HepG2 (cell line): ENCODE measurements around the gene COL18A1. TPM values are rescaled to one million over a fixed set of nuclear protein-coding genes. Genes with fewer than 3 reads are reported as not detected.
A peak's percentile ranks its signal among the peaks of the same experiment; 100 is the strongest.

Experiments used
- ATAC-seq: fragments of 200-7000 bp; cut with Tn5 transposase; 3 replicates; pipeline ENCODE4 v1.9.1; 2020; ENCODE audit warnings: mild to moderate bottlenecking, moderate library complexity
- BruUV-seq: library from RNA; stranded (reverse); fragments of 400-500 nt; replicated peaks from 2 replicates; lab custom pipeline; 2021; lab: Mats Ljungman, UMichigan
- CTCF ChIA-PET: fragments of 300-600 bp; formaldehyde crosslinking; extraction: SDS; loops from one replicate; lab custom pipeline; 2021; ENCODE audit warnings: low total read pairs, inconsistent platforms, low intra/inter-chr PET ratio; lab: Yijun Ruan, JAX
- POLR2A ChIA-PET: fragments of 350-600 bp; sonication (Branson Sonifier 250); formaldehyde crosslinking; loops from one replicate; lab custom pipeline; 2020; ENCODE audit warnings: antibody characterized with exemption, inconsistent platforms; lab: Yijun Ruan, JAX
- DNase-seq: peaks from one replicate; pipeline ENCODE4 v3.0.0-alpha.2; 2015; ENCODE audit warnings: low spot score
- FAIRE-seq: peaks from 3 replicates; lab custom pipeline; 2011; peaks lifted over from hg19 to GRCh38; lab: Jason Lieb, UNC
- H2AFZ ChIP-seq: one replicate; pipeline ENCODE4 v1.6.1; 2011; ENCODE audit warnings: low read length, inconsistent platforms
- H3K27ac ChIP-seq: fragments of 300-600 bp; 3 replicates; pipeline ENCODE4 v1.8.0; 2011; ENCODE audit warnings: mixed run types, mild to moderate bottlenecking, mixed read lengths, low read length, inconsistent platforms; ENCODE audit not compliant: insufficient read depth; ENCODE audit errors: extremely low read length
- H3K27me3 ChIP-seq, 2 experiments: fragments of 200-600 bp in 1 of 2; 2 replicates in 1 of 2; 3 replicates in 1 of 2; pipeline versions ENCODE4 v1.6.0 to v1.8.0; 2011; ENCODE audit warnings: low read length in 2 of 2, mild to moderate bottlenecking in 2 of 2, moderate library complexity in 2 of 2, inconsistent platforms in 1 of 2; ENCODE audit not compliant: insufficient read depth in 2 of 2, control insufficient read depth in 1 of 2
- H3K36me3 ChIP-seq, 2 experiments: fragments of 200-600 bp in 1 of 2; replicated peaks in 1 of 2; 2 replicates in 1 of 2; 3 replicates in 1 of 2; pipeline versions ENCODE4 v1.5.1 to v1.8.0; 2011; ENCODE audit warnings: low read length in 2 of 2, inconsistent platforms in 1 of 2; ENCODE audit not compliant: insufficient read depth in 2 of 2, control insufficient read depth in 1 of 2
- H3K4me1 ChIP-seq: 2 replicates; pipeline ENCODE4 v1.5.1; 2012; ENCODE audit warnings: low read length, inconsistent platforms; ENCODE audit not compliant: insufficient read depth
- H3K4me2 ChIP-seq: 2 replicates; pipeline ENCODE4 v1.6.0; 2011; ENCODE audit warnings: low read depth, low read length, inconsistent platforms
- H3K4me3 ChIP-seq, 3 experiments: fragments of 200-600 bp in 1 of 3; sonication (generic), shearing (Covaris generic) in 1 of 3; replicated peaks in 1 of 3; 2 replicates each; pipeline ENCODE4 v1.5.1; 2011 to 2016; ENCODE audit warnings: low read length in 3 of 3, inconsistent platforms in 2 of 3, low read depth in 2 of 3, mild to moderate bottlenecking in 2 of 3, control low read depth in 1 of 3, mixed read lengths in 1 of 3; ENCODE audit not compliant: insufficient read depth in 1 of 3
- H3K79me2 ChIP-seq: one replicate; pipeline ENCODE4 v1.6.1; 2011; ENCODE audit warnings: low read length, inconsistent platforms; ENCODE audit not compliant: insufficient read depth
- H3K9ac ChIP-seq: 2 replicates; pipeline ENCODE4 v1.6.0; 2011; ENCODE audit warnings: mild to moderate bottlenecking, low read depth, low read length, inconsistent platforms; ENCODE audit not compliant: insufficient read depth
- H3K9me3 ChIP-seq: 2 replicates; pipeline ENCODE4 v1.5.1; 2012; ENCODE audit warnings: mild to moderate bottlenecking, low read length
- H4K20me1 ChIP-seq: 2 replicates; pipeline ENCODE4 v1.6.0; 2011; ENCODE audit warnings: inconsistent platforms, mild to moderate bottlenecking, low read length, moderate library complexity; ENCODE audit not compliant: insufficient read depth
- AGO2 ChIP-seq: fragments of 200-400 bp; formaldehyde crosslinking; optimal IDR thresholded peaks from 2 replicates; pipeline ENCODE3; 2017; ENCODE audit warnings: mild to moderate bottlenecking, low read depth, low read length, moderate library complexity
- HOXA7 ChIP-seq: sonication (generic); formaldehyde crosslinking; IDR thresholded peaks from 2 replicates; pipeline ENCODE4 v1.8.1; 2022; ENCODE audit warnings: mild to moderate bottlenecking, missing genetic modification reagents, moderate library complexity
- NFATC3 ChIP-seq: sonication (generic); formaldehyde crosslinking; IDR thresholded peaks from 2 replicates; pipeline ENCODE4 v1.5.1; 2020; ENCODE audit warnings: mild to moderate bottlenecking, missing genetic modification reagents
- PHB2 ChIP-seq: fragments of 450-650 bp; IDR thresholded peaks from 2 replicates; pipeline ENCODE4 v1.6.1; 2018; ENCODE audit not compliant: partially characterized antibody
- RBFOX2 ChIP-seq: fragments of 200-400 bp; formaldehyde crosslinking; IDR thresholded peaks from 2 replicates; pipeline ENCODE4 v1.6.1; 2017; ENCODE audit warnings: low read depth, mild to moderate bottlenecking, low read length
- WGBS: methylation state at CpG from one replicate; pipeline ENCODE4 v1.1.6; 2017; ENCODE audit warnings: low lambda C conversion rate; 5-methylcytosine and 5-hydroxymethylcytosine counted together
- in situ Hi-C: cut with HindIII; loops from 2 replicates; pipeline ENCODE4 v1.10.0; 2017; ENCODE audit warnings: low pct_unique_long_range_greater_than_20kb; ENCODE audit not compliant: extremely low pct_ligation_motif_present
- intact Hi-C: fragments of 100-400 bp; cut with micrococcal nuclease; formaldehyde crosslinking; loops from one replicate; pipeline ENCODE4 v1.10.0; 2022; ENCODE audit not compliant: unreplicated experiment
- polyA plus RNA-seq, 8 experiments: library from polyadenylated mRNA; depleted of rRNA in 3 of 8; stranded (reverse) in 7 of 8; unstranded in 1 of 8; fragments of >200 nt; fragmentation: Illumina TruSeq in 4 of 8; extraction: Trizol in 4 of 8; gene quantifications; 2 replicates each; pipeline versions ENCODE4 v1.2.1 to v1.2.3, GENCODE V29; 2011 to 2016; ENCODE audit warnings: low read depth in 4 of 8, missing spikeins in 1 of 8, mixed read lengths in 1 of 8; ENCODE audit not compliant: insufficient read depth in 1 of 8
- total RNA-seq, 5 experiments: library from RNA; depleted of rRNA; stranded (reverse); fragments of >200 nt; fragmentation: Illumina TruSeq; extraction: Trizol; gene quantifications; 2 replicates each; pipeline ENCODE4 v1.2.3, GENCODE V29; 2016; ENCODE audit warnings: low read depth in 1 of 5

COL18A1 gene
- total and polyA plus RNA-seq, 2 of the 13 experiments (the other 11 are each of a cell fraction or from before 2014, with no cell fraction given): 79.0 to 102 TPM

- in situ Hi-C loops: no loop called here
- no peak overlapping the region for H3K9ac ChIP-seq
- no peak for ATAC-seq
- TF ChIP-seq PHB2: no peak
- peak; percentile 48; the same call in 1 of the 2 replicates for TF ChIP-seq RBFOX2
- TF ChIP-seq HOXA7 (CRISPR knock-in tag): no peak
- peak; percentile 91 for TF ChIP-seq AGO2
- TF ChIP-seq NFATC3 (CRISPR knock-in tag): no peak
- TF ChIP-seq, all 625 proteins: peak for 2
- no peak overlapping the region for H2AFZ ChIP-seq
- 97% methylated on average over 20 of the region's 44 CpGs for WGBS
- peaks cover 16% of the 10 kb centered on the region for H3K79me2 ChIP-seq
- FAIRE-seq (no peak), DNase-seq (no peak)
- no peak overlapping the region for H3K27ac ChIP-seq
- no peak overlapping the region for H3K4me3 ChIP-seq
- no peak overlapping the region for H3K4me2 ChIP-seq
- no TSS peak for BruUV-seq
- H3K27me3 ChIP-seq: no peaks in the 10 kb centered on the region
- intact Hi-C loops: no loop called here
- H3K4me1 ChIP-seq: peaks cover 19% of the 10 kb centered on the region
- CTCF ChIA-PET: interaction anchor here (1.8 kb wide), 1 partner anchor 119 kb away, joined by 6 read pairs; no protein-coding TSS in a partner anchor
- no peaks in the 10 kb centered on the region for H4K20me1 ChIP-seq
- H3K36me3 ChIP-seq: peaks cover 31 to 65% of the 10 kb centered on the region in 2 experiments
- POLR2A ChIA-PET: interaction anchor here (1.0 kb wide), 1 partner anchor 8 kb away, joined by 4 read pairs; no protein-coding TSS in a partner anchor
- no peaks in the 10 kb centered on the region for H3K9me3 ChIP-seq
Observed at GRCh38 chr21:45477176-45478114, 72.5 kb downstream of the COL18A1 start.
